OCI-LY1 (cell line): Measurements from ENCODE around the gene GOLGA6D.
A peak's percentile ranks its signal among the peaks of the same experiment; 100 is the strongest.
"Not testable (repeated sequence)": the region's sequence is repeated elsewhere in the genome, so short reads cannot be mapped to it uniquely, and the experiment has no call there.

ENCODE experiments used
- H2AFZ ChIP-seq: fragments of 200-600 bp; sonication (generic), shearing (Covaris generic); 2 replicates; pipeline ENCODE4 v1.6.0; 2014; ENCODE audit warnings: antibody characterized with exemption, mild to moderate bottlenecking, low read length
- H3F3A ChIP-seq: fragments of 200-600 bp; sonication (generic), shearing (Covaris generic); 2 replicates; pipeline ENCODE4 v1.6.0; 2014; ENCODE audit warnings: mild to moderate bottlenecking, antibody characterized with exemption, low read length, moderate library complexity; ENCODE audit not compliant: insufficient read depth
- H3K27ac ChIP-seq: fragments of 200-600 bp; sonication (generic); 2 replicates; pipeline ENCODE4 v1.5.1; 2014; ENCODE audit warnings: low read length, mixed run types, mild to moderate bottlenecking, low read depth; ENCODE audit not compliant: poor library complexity, severe bottlenecking
- H3K27me3 ChIP-seq: fragments of 200-600 bp; sonication (generic); 2 replicates; pipeline ENCODE4 v1.6.0; 2014; ENCODE audit warnings: antibody characterized with exemption, mild to moderate bottlenecking, low read length, moderate library complexity; ENCODE audit not compliant: insufficient read depth
- H3K36me3 ChIP-seq: fragments of 200-600 bp; sonication (generic); 2 replicates; pipeline ENCODE4 v1.6.1; 2014; ENCODE audit warnings: mild to moderate bottlenecking, antibody characterized with exemption, low read length, moderate library complexity, mixed read lengths; ENCODE audit not compliant: insufficient read depth
- H3K4me1 ChIP-seq: fragments of 200-600 bp; sonication (generic); 2 replicates; pipeline ENCODE4 v1.5.1; 2014; ENCODE audit warnings: mild to moderate bottlenecking, low read length, moderate library complexity; ENCODE audit not compliant: insufficient read depth, severe bottlenecking
- H3K4me2 ChIP-seq: fragments of 200-600 bp; sonication (generic), shearing (Covaris generic); 2 replicates; pipeline ENCODE4 v1.6.1; 2014; ENCODE audit warnings: low read length
- H3K4me3 ChIP-seq: fragments of 200-600 bp; sonication (generic); 2 replicates; pipeline ENCODE4 v1.5.1; 2014; ENCODE audit warnings: low read length, low read depth, mild to moderate bottlenecking, mixed read lengths; ENCODE audit not compliant: poor library complexity, severe bottlenecking
- H3K79me2 ChIP-seq: fragments of 200-600 bp; shearing (Covaris generic); 2 replicates; pipeline ENCODE4 v1.6.1; 2016; ENCODE audit warnings: mixed run types, low read length, mixed read lengths; ENCODE audit not compliant: insufficient read depth
- H3K9ac ChIP-seq: fragments of 200-600 bp; sonication (generic), shearing (Covaris generic); 2 replicates; pipeline ENCODE4 v1.6.1; 2014; ENCODE audit warnings: mild to moderate bottlenecking, low read length, mixed read lengths
- H3K9me2 ChIP-seq: fragments of 200-600 bp; sonication (generic), shearing (Covaris generic); 2 replicates; pipeline ENCODE4 v1.6.1; 2014; ENCODE audit warnings: low read depth, mild to moderate bottlenecking, low read length, mixed read lengths
- H3K9me3 ChIP-seq: fragments of 200-600 bp; shearing (Covaris generic); 2 replicates; pipeline ENCODE4 v1.6.1; 2014; ENCODE audit warnings: low read length, mixed read lengths
- H4K20me1 ChIP-seq: fragments of 200-600 bp; sonication (generic), shearing (Covaris generic); 2 replicates; pipeline ENCODE4 v1.6.0; 2016; ENCODE audit warnings: mild to moderate bottlenecking, low read length; ENCODE audit not compliant: insufficient read depth
- TF ChIP-seq, protein P1 (sequence below): fragments of 200-600 bp; sonication (generic), shearing (Covaris generic); IDR thresholded peaks from 2 replicates; pipeline ENCODE4 v1.5.1; 2017; ENCODE audit warnings: mild to moderate bottlenecking, antibody characterized with exemption, low read length, moderate library complexity, mixed read lengths

Gene GOLGA6D

DNA sequence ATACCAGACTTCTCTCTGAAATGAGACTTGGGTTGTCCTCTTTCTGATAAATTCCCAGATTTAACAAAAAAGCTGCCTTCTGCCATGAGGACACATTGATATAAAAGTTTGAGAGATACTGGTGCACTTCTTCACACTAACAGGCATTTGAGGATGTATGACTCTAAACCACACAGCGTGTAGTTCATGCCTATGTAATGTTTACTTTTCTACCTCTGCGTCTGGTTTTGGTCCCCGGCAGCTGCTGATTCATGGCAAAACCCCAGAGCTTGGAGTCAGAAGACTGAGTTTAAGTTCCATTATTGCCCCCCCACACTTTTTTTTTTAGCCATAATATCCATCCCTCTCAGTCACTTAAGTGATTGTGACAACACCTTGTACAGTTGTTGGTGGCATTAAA, 1.5 kb downstream of the GOLGA6D start:
- not testable (repeated sequence) for H3K79me2 ChIP-seq, H3K4me1 ChIP-seq, H4K20me1 ChIP-seq, H3K9me2 ChIP-seq, H3F3A ChIP-seq, H3K27ac ChIP-seq, H2AFZ ChIP-seq, H3K4me3 ChIP-seq, H3K27me3 ChIP-seq, H3K9ac ChIP-seq, H3K36me3 ChIP-seq, H3K9me3 ChIP-seq, H3K4me2 ChIP-seq

DNA sequence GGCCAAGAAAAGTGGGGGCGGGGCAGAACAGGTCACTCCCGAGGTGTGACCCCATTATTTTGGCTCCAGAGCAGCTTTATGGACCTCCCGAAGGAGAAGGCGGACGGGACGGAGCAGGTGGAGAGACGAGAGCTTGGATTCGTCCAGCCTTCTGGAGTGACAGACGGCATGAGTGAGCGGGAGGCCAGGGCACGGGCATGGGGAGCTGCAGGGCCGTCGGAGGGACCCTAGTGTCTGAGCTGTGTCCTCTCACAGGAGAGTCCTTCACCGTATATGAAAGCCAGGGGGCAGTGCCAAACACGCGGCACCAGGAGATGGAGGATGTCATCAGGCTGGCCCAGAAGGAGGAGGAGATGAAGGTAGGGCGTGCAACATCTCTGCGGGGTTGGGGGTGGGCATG, 11.0 kb downstream of the GOLGA6D start:
- not testable (repeated sequence) for H4K20me1 ChIP-seq, H3K36me3 ChIP-seq, H3K9me3 ChIP-seq, H3K9ac ChIP-seq, H3K4me3 ChIP-seq, H3K79me2 ChIP-seq, H3K27ac ChIP-seq, H3K27me3 ChIP-seq, H2AFZ ChIP-seq, H3F3A ChIP-seq, H3K4me2 ChIP-seq, H3K4me1 ChIP-seq, H3K9me2 ChIP-seq

DNA sequence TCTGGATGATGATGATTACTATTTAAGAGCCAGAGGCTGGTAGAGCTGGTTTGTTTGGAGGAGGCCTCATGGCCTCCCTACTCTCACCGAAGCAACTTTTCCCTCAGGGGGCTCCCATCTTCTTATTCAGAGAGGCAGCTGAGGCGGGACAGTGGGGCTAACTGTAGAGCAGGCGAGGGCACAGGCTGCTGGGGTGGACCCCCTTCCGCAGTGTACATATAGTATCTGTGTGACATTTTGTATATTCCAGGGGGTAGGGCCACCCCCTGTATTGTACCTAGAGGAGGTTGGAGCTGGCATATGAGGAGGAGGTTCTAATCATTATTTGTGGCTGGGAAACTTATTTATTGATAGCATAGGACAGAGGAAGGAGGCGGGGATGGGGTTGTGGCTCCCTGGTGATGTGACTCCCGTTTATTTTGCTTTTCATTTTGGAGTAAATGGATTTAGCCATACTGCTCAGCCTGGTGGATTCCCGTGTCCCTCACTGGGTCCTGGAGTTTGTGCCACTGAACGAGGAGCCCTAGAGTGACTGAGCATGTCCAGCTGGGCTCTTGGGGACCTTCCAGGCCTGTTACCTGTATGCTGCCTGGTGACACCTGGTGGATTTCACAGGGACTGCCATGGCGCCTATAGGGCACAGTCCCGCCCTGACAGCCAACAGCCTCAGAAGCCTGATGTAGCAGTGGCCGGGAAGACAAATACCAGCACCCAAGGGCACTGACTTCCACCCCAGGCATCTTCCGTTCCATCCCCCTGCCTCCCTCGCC, 16.1 kb downstream of the GOLGA6D start:
- not testable (repeated sequence) for H3K36me3 ChIP-seq, H3K9me2 ChIP-seq, H3K4me3 ChIP-seq, H3K27me3 ChIP-seq, H3K9me3 ChIP-seq, H3F3A ChIP-seq, H3K4me1 ChIP-seq, H3K4me2 ChIP-seq, H3K27ac ChIP-seq, H3K79me2 ChIP-seq, H4K20me1 ChIP-seq, H3K9ac ChIP-seq, H2AFZ ChIP-seq

DNA sequence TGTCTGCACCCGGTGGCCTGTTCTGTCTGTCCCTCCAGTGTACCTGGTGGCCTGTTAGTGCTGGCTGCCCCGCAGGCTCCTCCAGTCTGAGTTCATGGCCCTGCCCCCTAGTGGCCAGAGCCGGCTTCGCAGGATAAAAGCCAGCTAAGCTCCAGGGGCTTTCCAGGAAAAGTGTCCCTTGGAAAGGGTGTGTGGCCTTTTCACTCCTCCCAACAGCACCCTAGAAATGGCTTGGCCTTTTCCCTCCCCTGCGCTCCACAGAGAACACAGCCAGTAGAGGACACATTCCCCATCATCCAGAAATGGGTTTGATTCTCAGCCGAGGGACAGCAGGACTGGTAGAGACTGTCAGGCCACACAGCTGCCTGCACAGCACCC, 16.7 kb downstream of the GOLGA6D start:
- not testable (repeated sequence) for H3K4me2 ChIP-seq, H3K4me3 ChIP-seq, H3K27me3 ChIP-seq, H4K20me1 ChIP-seq, H3K9ac ChIP-seq, H3K4me1 ChIP-seq, H3K79me2 ChIP-seq, H2AFZ ChIP-seq, H3F3A ChIP-seq, H3K36me3 ChIP-seq, H3K27ac ChIP-seq, H3K9me3 ChIP-seq, H3K9me2 ChIP-seq
- TF ChIP-seq, protein P1, sequence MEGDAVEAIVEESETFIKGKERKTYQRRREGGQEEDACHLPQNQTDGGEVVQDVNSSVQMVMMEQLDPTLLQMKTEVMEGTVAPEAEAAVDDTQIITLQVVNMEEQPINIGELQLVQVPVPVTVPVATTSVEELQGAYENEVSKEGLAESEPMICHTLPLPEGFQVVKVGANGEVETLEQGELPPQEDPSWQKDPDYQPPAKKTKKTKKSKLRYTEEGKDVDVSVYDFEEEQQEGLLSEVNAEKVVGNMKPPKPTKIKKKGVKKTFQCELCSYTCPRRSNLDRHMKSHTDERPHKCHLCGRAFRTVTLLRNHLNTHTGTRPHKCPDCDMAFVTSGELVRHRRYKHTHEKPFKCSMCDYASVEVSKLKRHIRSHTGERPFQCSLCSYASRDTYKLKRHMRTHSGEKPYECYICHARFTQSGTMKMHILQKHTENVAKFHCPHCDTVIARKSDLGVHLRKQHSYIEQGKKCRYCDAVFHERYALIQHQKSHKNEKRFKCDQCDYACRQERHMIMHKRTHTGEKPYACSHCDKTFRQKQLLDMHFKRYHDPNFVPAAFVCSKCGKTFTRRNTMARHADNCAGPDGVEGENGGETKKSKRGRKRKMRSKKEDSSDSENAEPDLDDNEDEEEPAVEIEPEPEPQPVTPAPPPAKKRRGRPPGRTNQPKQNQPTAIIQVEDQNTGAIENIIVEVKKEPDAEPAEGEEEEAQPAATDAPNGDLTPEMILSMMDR = peak; percentile 46

DNA sequence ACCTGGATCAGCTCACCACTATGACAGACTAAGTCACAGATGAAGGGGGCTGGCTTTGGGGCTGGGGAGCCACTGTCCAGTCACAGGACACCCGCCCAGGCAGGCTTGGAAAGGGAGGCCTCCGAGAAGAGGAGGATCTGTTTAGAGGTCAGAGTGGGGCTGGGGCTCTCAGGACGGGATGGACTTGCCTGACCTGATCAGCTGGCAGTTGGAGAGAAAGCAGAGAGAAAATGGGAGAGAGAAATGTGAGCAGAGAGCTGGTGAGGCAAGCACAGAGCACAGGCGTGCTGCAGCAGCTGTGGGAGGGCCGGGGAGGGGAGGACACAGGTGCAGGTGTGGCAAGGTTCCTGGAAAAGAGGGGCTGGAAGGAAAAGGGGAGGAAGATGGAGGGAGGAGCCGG, 17.4 kb downstream of the GOLGA6D start:
- H3K9me2 ChIP-seq, H2AFZ ChIP-seq, H4K20me1 ChIP-seq: not testable (repeated sequence)

More for the DNA sequence above, 17.4 kb downstream of the GOLGA6D start:
- not testable (repeated sequence) for H3K4me2 ChIP-seq, H3K36me3 ChIP-seq, H3K27ac ChIP-seq, H3K9ac ChIP-seq, H3K4me1 ChIP-seq, H3K79me2 ChIP-seq, H3F3A ChIP-seq, H3K9me3 ChIP-seq, H3K27me3 ChIP-seq, H3K4me3 ChIP-seq
